HL-60 (cell line): ENCODE measurements around the gene CCR4.
"Not testable (repeated sequence)": the region's sequence is repeated elsewhere in the genome, so short reads cannot be mapped to it uniquely, and the experiment has no call there.

Experiments used
- DNase-seq, 2 experiments: peaks; one replicate each; pipeline ENCODE4 v3.0.0-alpha.2; 2010 to 2020; ENCODE audit warnings: low read depth in 1 of 2, low spot score in 1 of 2
- H3K27ac ChIP-seq: fragments of 250-450 bp; sonication (Bioruptor Pico); replicated peaks from 2 replicates; pipeline ENCODE4 v1.5.1; 2020; ENCODE audit warnings: mild to moderate bottlenecking, moderate library complexity
- H3K27me3 ChIP-seq: fragments of 250-450 bp; sonication (Bioruptor Pico); 2 replicates; pipeline ENCODE4 v1.5.1; 2021; ENCODE audit warnings: mild to moderate bottlenecking, moderate library complexity; ENCODE audit not compliant: insufficient read depth, poor library complexity, severe bottlenecking
- H3K4me3 ChIP-seq: replicated peaks from 2 replicates; pipeline ENCODE4 v1.5.1; 2011; ENCODE audit warnings: mild to moderate bottlenecking, control low read depth, low read length; ENCODE audit not compliant: insufficient read depth
- CTCF ChIP-seq: IDR thresholded peaks from one replicate; pipeline ENCODE4 v1.5.1; 2011; ENCODE audit warnings: low read length, control low read depth, inconsistent platforms; ENCODE audit not compliant: insufficient read depth
- GABPA ChIP-seq: IDR thresholded peaks from 2 replicates; pipeline ENCODE4 v1.6.1; 2012; ENCODE audit warnings: low read depth
- POLR2AphosphoS5 ChIP-seq: IDR thresholded peaks from 2 replicates; pipeline ENCODE4 v1.6.1; 2012; ENCODE audit warnings: low read depth
- REST ChIP-seq: IDR thresholded peaks from 2 replicates; pipeline ENCODE4 v1.6.1; 2012; ENCODE audit warnings: low read depth; ENCODE audit not compliant: insufficient replicate concordance
- SPI1 ChIP-seq: IDR thresholded peaks from 2 replicates; pipeline ENCODE4 v1.6.1; 2012; ENCODE audit warnings: low read depth, mild to moderate bottlenecking, borderline replicate concordance

The CCR4 gene

GRCh38 chr3:32959371-32959770 is 7.9 kb downstream of the CCR4 start:
- no peaks in the 10 kb centered on the region for H3K27me3 ChIP-seq
- no peak overlapping the region for H3K27ac ChIP-seq
- TF ChIP-seq REST: peak; percentile 32
- no peak for TF ChIP-seq SPI1
- no peak overlapping the region for H3K4me3 ChIP-seq
- DNase-seq: no peak

GRCh38 chr3:32960404-32961170 is 9.1 kb downstream of the CCR4 start:
- TF ChIP-seq POLR2AphosphoS5 (no peak), SPI1 (no peak), REST (no peak), GABPA (no peak), CTCF (no peak)
- H3K27ac ChIP-seq: no peak overlapping the region
- no peak for DNase-seq
- H3K4me3 ChIP-seq: no peak overlapping the region
- no peaks in the 10 kb centered on the region for H3K27me3 ChIP-seq

GRCh38 chr3:32961189-32961715 is 9.8 kb downstream of the CCR4 start:
- TF ChIP-seq POLR2AphosphoS5 (no peak), CTCF (no peak), SPI1 (no peak), GABPA (no peak)
- Histone ChIP-seq H3K27ac (no peak overlapping the region), H3K27me3 (no peaks in the 10 kb centered on the region), H3K4me3 (no peak overlapping the region)
- no peak for DNase-seq

- no peak overlapping the region for H3K27ac ChIP-seq
- H3K27me3 ChIP-seq: no peaks in the 10 kb centered on the region
- no peak overlapping the region for H3K4me3 ChIP-seq
- DNase-seq: no peak
- no peak for TF ChIP-seq SPI1
- TF ChIP-seq CTCF: no peak
- TF ChIP-seq REST: no peak
- TF ChIP-seq GABPA: no peak
- TF ChIP-seq POLR2AphosphoS5: no peak
Measured at GRCh38 chr3:32963871-32964270, 12.4 kb downstream of the CCR4 start.

- H3K4me3 ChIP-seq, H3K27ac ChIP-seq, H3K27me3 ChIP-seq, DNase-seq: not testable (repeated sequence)
Measured at GRCh38 chr3:32964781-32965180, 13.3 kb downstream of the CCR4 start.
